ENCODE results near the gene DBP.
"Not testable (repeated sequence)": the region's sequence is repeated elsewhere in the genome, so short reads cannot be mapped to it uniquely, and the experiment has no call there.

DBP gene

GRCh38 chr19:48665786-48666185, 28.6 kb upstream of the DBP start:
- DNase-seq (ENCODE audit: low read depth) = no peak

GRCh38 chr19:48664476-48664875, 27.3 kb upstream of the DBP start:
- no peak for DNase-seq (ENCODE audit: low read depth)

- DNase-seq (ENCODE audit: low read depth) = no peak
Observed at GRCh38 chr19:48663667-48664066, 26.5 kb upstream of the DBP start.

GRCh38 chr19:48661711-48662090, 24.5 kb upstream of the DBP start:
- DNase-seq (ENCODE audit: low read depth) = no peak

- DNase-seq (ENCODE audit: low read depth) = peak; percentile 59
Observed at GRCh38 chr19:48660852-48661710, 23.9 kb upstream of the DBP start.

GRCh38 chr19:48659768-48660167, 22.6 kb upstream of the DBP start:
- DNase-seq (ENCODE audit: low read depth) = no peak

- DNase-seq (ENCODE audit: low read depth) = no peak
Observed at GRCh38 chr19:48658483-48658882, 21.3 kb upstream of the DBP start.

GRCh38 chr19:48657828-48658227, 20.6 kb upstream of the DBP start:
- not testable (repeated sequence) for DNase-seq (ENCODE audit: low read depth)

GRCh38 chr19:48656840-48657474, 19.8 kb upstream of the DBP start:
- no peak for DNase-seq (ENCODE audit: low read depth)

GRCh38 chr19:48654299-48655059, 17.3 kb upstream of the DBP start:
- no peak for DNase-seq (ENCODE audit: low read depth)

GRCh38 chr19:48651683-48652048, 14.5 kb upstream of the DBP start:
- no peak for DNase-seq (ENCODE audit: low read depth)

- no peak for DNase-seq (ENCODE audit: low read depth)
Observed at GRCh38 chr19:48650974-48651682, 13.9 kb upstream of the DBP start.

GRCh38 chr19:48648134-48648533, 11.0 kb upstream of the DBP start:
- DNase-seq (ENCODE audit: low read depth) = no peak

GRCh38 chr19:48646722-48647216, 9.6 kb upstream of the DBP start:
- DNase-seq (ENCODE audit: low read depth) = no peak

GRCh38 chr19:48646001-48646721, 9.0 kb upstream of the DBP start, which contains the start of gene CA11:
TSS of gene CA11 (minus strand) at chr19:48646187. CDS start at chr19:48645632, 555 bp downstream.
- peak; percentile 63 for DNase-seq (ENCODE audit: low read depth)

- no peak for DNase-seq (ENCODE audit: low read depth)
Observed at GRCh38 chr19:48645620-48646000, 8.4 kb upstream of the DBP start.

- no peak for DNase-seq (ENCODE audit: low read depth)
Observed at GRCh38 chr19:48644839-48645619, 7.8 kb upstream of the DBP start.

- no peak for DNase-seq (ENCODE audit: low read depth)
Observed at GRCh38 chr19:48644355-48644754, 7.2 kb upstream of the DBP start.

GRCh38 chr19:48642862-48643261, 5.7 kb upstream of the DBP start:
- DNase-seq (ENCODE audit: low read depth) = no peak

- DNase-seq (ENCODE audit: low read depth) = no peak
Observed at GRCh38 chr19:48641850-48642249, 4.7 kb upstream of the DBP start.

Measured in stimulated activated CD8-positive, alpha-beta memory T cell treated with anti-CD3 and anti-CD28 coated beads, Interleukin-15, amount 100 ng/mL, for 24 hours (primary cell).